Measurements from ENCODE around the gene LBR.

- no peak for TF ChIP-seq ZNF396 (CRISPR knock-in tag; IDR thresholded peaks at IDR 0.05; ENCODE audit: borderline replicate concordance)
- TF ChIP-seq CTCF (IDR thresholded peaks at IDR 0.05) = no peak
- no peak for TF ChIP-seq SP1 (CRISPR knock-in tag; conservative IDR thresholded peaks at IDR 0.05)
- TF ChIP-seq RELA (CRISPR knock-in tag; IDR thresholded peaks at IDR 0.05; ENCODE audit: borderline replicate concordance) = no peak
- TF ChIP-seq NR3C1 (CRISPR knock-in tag; conservative IDR thresholded peaks at IDR 0.05; ENCODE audit: low read depth) = no peak
- TF ChIP-seq ZNF138 (CRISPR knock-in tag; conservative IDR thresholded peaks at IDR 0.05) = no peak
- no peak for TF ChIP-seq CREB1 (CRISPR knock-in tag; IDR thresholded peaks at IDR 0.05)
- TF ChIP-seq NR2C2 (CRISPR knock-in tag; IDR thresholded peaks at IDR 0.05) = no peak
- no peak for TF ChIP-seq IRF2 (CRISPR knock-in tag; IDR thresholded peaks at IDR 0.05; ENCODE audit: borderline replicate concordance, low read depth)
- TF ChIP-seq ELF4 (CRISPR knock-in tag; IDR thresholded peaks at IDR 0.05; ENCODE audit: low read depth) = no peak
- TF ChIP-seq, protein P1, sequence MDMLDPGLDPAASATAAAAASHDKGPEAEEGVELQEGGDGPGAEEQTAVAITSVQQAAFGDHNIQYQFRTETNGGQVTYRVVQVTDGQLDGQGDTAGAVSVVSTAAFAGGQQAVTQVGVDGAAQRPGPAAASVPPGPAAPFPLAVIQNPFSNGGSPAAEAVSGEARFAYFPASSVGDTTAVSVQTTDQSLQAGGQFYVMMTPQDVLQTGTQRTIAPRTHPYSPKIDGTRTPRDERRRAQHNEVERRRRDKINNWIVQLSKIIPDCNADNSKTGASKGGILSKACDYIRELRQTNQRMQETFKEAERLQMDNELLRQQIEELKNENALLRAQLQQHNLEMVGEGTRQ (CRISPR knock-in tag; IDR thresholded peaks at IDR 0.05) = no peak
- TF ChIP-seq, protein P2, sequence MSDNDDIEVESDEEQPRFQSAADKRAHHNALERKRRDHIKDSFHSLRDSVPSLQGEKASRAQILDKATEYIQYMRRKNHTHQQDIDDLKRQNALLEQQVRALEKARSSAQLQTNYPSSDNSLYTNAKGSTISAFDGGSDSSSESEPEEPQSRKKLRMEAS (CRISPR knock-in tag; IDR thresholded peaks at IDR 0.05) = no peak
- TF ChIP-seq, protein P3, sequence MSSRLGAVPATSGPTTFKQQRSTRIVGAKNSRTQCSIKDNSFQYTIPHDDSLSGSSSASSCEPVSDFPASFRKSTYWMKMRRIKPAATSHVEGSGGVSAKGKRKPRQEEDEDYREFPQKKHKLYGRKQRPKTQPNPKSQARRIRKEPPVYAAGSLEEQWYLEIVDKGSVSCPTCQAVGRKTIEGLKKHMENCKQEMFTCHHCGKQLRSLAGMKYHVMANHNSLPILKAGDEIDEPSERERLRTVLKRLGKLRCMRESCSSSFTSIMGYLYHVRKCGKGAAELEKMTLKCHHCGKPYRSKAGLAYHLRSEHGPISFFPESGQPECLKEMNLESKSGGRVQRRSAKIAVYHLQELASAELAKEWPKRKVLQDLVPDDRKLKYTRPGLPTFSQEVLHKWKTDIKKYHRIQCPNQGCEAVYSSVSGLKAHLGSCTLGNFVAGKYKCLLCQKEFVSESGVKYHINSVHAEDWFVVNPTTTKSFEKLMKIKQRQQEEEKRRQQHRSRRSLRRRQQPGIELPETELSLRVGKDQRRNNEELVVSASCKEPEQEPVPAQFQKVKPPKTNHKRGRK (CRISPR knock-in tag; IDR thresholded peaks at IDR 0.05; ENCODE audit: borderline replicate concordance) = no peak
These were observed 3.4 kb upstream of the LBR start for GRCh38 chr1:225431081-225431863.

Data from WTC11 (cell line).